ENCODE results near the gene MON2. TPM values are rescaled to one million over a fixed set of nuclear protein-coding genes. Genes with fewer than 3 reads are reported as not detected.

MON2 gene
- total RNA-seq, 4 donors from 2014 or later, result 23.5 to 75.8 (median 40.6) TPM

- Histone ChIP-seq H3K27me3 (no peaks in the 10 kb centered on the region), H3K4me3 (no peak overlapping the region), H3K27ac (no peak overlapping the region), H3K4me1 (peaks cover 0 to 23% (median 2%) of the 10 kb centered on the region in 3 donors), H3K36me3 (no peaks in the 10 kb centered on the region), H3K9me3 (no peaks in the 10 kb centered on the region)
- TF ChIP-seq, protein P1, sequence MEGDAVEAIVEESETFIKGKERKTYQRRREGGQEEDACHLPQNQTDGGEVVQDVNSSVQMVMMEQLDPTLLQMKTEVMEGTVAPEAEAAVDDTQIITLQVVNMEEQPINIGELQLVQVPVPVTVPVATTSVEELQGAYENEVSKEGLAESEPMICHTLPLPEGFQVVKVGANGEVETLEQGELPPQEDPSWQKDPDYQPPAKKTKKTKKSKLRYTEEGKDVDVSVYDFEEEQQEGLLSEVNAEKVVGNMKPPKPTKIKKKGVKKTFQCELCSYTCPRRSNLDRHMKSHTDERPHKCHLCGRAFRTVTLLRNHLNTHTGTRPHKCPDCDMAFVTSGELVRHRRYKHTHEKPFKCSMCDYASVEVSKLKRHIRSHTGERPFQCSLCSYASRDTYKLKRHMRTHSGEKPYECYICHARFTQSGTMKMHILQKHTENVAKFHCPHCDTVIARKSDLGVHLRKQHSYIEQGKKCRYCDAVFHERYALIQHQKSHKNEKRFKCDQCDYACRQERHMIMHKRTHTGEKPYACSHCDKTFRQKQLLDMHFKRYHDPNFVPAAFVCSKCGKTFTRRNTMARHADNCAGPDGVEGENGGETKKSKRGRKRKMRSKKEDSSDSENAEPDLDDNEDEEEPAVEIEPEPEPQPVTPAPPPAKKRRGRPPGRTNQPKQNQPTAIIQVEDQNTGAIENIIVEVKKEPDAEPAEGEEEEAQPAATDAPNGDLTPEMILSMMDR (IDR thresholded peaks at IDR 0.05), result peak in 1 of 4 experiments; percentile 26
- no peak for TF ChIP-seq POLR2A (IDR thresholded peaks at IDR 0.05)
- no peak for TF ChIP-seq EP300 (IDR thresholded peaks at IDR 0.05)
- no peak for ATAC-seq
- WGBS, 2 donors (ENCODE audit: low coverage in 1 of 2), result 83 to 91% methylated on average over 3 to 5 of the region's 5 CpGs
Observed at GRCh38 chr12:62599854-62600437, 133.3 kb downstream of the MON2 start.

GRCh38 chr12:62601765-62602164 is 135.1 kb downstream of the MON2 start:
- Histone ChIP-seq H3K4me3 (peak overlapping the region; percentile 57 to 85), H3K27ac (peak overlapping the region; percentile 90 to 100 (median 98)), H3K36me3 (no peaks in the 10 kb centered on the region), H3K27me3 (no peaks in the 10 kb centered on the region), H3K4me1 (peaks cover 0 to 41% (median 3%) of the 10 kb centered on the region in 3 donors), H3K9me3 (no peaks in the 10 kb centered on the region)
- TF ChIP-seq, protein P1 (IDR thresholded peaks at IDR 0.05), result no peak
- TF ChIP-seq EP300 (IDR thresholded peaks at IDR 0.05) (no peak), POLR2A (IDR thresholded peaks at IDR 0.05) (no peak), POLR2AphosphoS5 (IDR thresholded peaks at IDR 0.05) (no peak)
- WGBS, 2 donors (ENCODE audit: low coverage in 1 of 2), result 15 to 21% methylated on average over 2 of the region's 2 CpGs
- ATAC-seq, result no peak

DNA sequence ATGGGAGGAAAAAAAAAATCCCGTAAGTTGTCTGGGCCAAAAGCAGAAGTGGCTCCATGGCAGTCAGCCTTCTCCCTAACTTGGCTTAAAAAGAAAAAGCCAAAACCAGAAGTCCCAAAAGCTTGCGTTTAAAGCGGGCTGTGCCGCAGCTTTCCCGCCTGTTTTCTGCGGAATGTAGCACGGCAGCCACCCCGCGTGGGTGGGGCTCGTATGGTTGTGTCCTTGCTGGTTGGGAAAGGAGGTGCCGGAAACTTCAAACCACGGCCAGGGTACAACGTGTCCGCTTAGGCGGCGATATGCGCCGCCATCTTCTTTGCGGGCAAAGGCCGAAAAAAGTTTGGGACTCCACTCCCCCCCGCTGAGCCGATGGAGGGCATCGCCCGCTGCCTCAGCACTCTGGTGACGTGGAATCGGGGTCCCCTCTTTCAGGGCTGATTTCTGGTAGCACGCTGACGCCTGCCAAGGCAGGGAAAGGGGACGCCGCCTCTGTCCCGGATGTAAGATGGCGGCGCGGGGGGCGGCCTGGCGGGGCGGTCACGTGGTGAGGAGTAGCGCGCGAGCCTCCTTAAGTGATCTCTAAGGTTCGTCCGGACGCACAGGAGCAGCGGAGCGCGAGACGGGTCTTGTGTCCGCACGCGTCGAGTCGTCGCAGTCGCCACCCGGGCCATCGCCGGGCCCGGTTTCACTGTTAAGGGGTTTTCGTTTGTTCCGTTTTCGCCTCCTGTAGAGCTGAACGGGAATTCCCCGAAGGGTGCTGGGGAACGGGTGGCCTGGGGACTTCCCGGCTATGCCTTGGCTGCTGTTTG is 135.8 kb downstream of the MON2 start:
- Histone ChIP-seq H3K4me1 (peaks cover 0 to 48% (median 3%) of the 10 kb centered on the region in 3 donors), H3K9me3 (no peaks in the 10 kb centered on the region), H3K27ac (peak overlapping the region; percentile 90 to 100 (median 98)), H3K36me3 (no peaks in the 10 kb centered on the region), H3K27me3 (no peaks in the 10 kb centered on the region), H3K4me3 (peak overlapping the region; percentile 57 to 85)
- 0% methylated on average over 5 to 9 of the region's 66 CpGs for WGBS, 2 donors (ENCODE audit: low coverage in 1 of 2)
- peak; percentile 75 for TF ChIP-seq POLR2AphosphoS5 (IDR thresholded peaks at IDR 0.05)
- peak; percentile 50 to 55 for TF ChIP-seq POLR2A (IDR thresholded peaks at IDR 0.05)
- TF ChIP-seq EP300 (IDR thresholded peaks at IDR 0.05), result no peak
- peak; percentile 89 for ATAC-seq

GRCh38 chr12:62603061-62603810 is 136.6 kb downstream of the MON2 start:
- ATAC-seq, result peak; percentile 94
- TF ChIP-seq, protein P1 (IDR thresholded peaks at IDR 0.05), result peak; percentile 13 to 82 (median 79)
- TF ChIP-seq POLR2A (IDR thresholded peaks at IDR 0.05) (peak; percentile 61 to 74), EP300 (IDR thresholded peaks at IDR 0.05) (no peak), POLR2AphosphoS5 (IDR thresholded peaks at IDR 0.05) (peak; percentile 66)
- WGBS, 2 donors (ENCODE audit: low coverage in 1 of 2), result no CpG with 5 or more reads among the region's 94 CpGs

DNA sequence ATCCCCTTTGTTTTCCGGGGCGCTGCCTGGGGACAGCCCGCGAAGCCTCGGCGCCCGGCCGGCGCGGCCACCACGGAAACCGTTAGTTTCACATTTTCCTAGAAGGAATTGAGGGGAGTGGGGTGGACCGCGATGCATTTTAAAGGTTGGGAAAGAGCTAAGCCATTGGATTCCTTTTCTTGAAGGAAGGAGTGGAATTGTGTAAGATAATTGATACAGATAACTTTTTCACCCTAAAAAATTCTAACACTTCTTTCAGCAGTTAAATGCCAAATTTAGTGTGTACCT is 137.1 kb downstream of the MON2 start:
- H3K27ac ChIP-seq, result peak overlapping the region; percentile 90 to 100 (median 98)
- no peaks in the 10 kb centered on the region for H3K27me3 ChIP-seq
- no peaks in the 10 kb centered on the region for H3K9me3 ChIP-seq
- WGBS, 2 donors (ENCODE audit: low coverage in 1 of 2), result 0% methylated on average over 2 of the region's 14 CpGs; no CpG with 5 or more reads in 1 of the 2 donors
- peaks cover 0 to 51% (median 3%) of the 10 kb centered on the region in 3 donors for H3K4me1 ChIP-seq
- no peak for TF ChIP-seq POLR2AphosphoS5 (IDR thresholded peaks at IDR 0.05)
- TF ChIP-seq, protein P1 (IDR thresholded peaks at IDR 0.05), result no peak
- no peaks in the 10 kb centered on the region for H3K36me3 ChIP-seq
- ATAC-seq, result no peak
- H3K4me3 ChIP-seq, result peak overlapping the region; percentile 57 to 85

More at GRCh38 chr12:62603061-62603810, 136.6 kb downstream of the MON2 start:
- peaks cover 0 to 51% (median 3%) of the 10 kb centered on the region in 3 donors for H3K4me1 ChIP-seq
- H3K27me3 ChIP-seq, result no peaks in the 10 kb centered on the region
- H3K9me3 ChIP-seq, result no peaks in the 10 kb centered on the region
- peak overlapping the region; percentile 90 to 100 (median 98) for H3K27ac ChIP-seq
- H3K36me3 ChIP-seq, result no peaks in the 10 kb centered on the region
- H3K4me3 ChIP-seq, result peak overlapping the region; percentile 57 to 85
